IPS-20b (cell line): ENCODE measurements around the gene PPP1R13L.
"Not testable (repeated sequence)": the region's sequence is repeated elsewhere in the genome, so short reads cannot be mapped to it uniquely, and the experiment has no call there.

Experiments used
- H3K27ac ChIP-seq: one replicate; pipeline ENCODE4 v1.5.1; 2013; ENCODE audit warnings: low read length
- H3K27me3 ChIP-seq: 2 replicates; pipeline ENCODE4 v1.6.1; 2013; ENCODE audit warnings: mild to moderate bottlenecking, low read length, inconsistent platforms; ENCODE audit not compliant: insufficient read depth
- H3K36me3 ChIP-seq: 2 replicates; pipeline ENCODE4 v1.6.1; 2013; ENCODE audit warnings: low read depth, mild to moderate bottlenecking, inconsistent platforms, low read length, moderate library complexity; ENCODE audit not compliant: insufficient read depth
- H3K4me1 ChIP-seq: 2 replicates; pipeline ENCODE4 v1.6.1; 2013; ENCODE audit warnings: mild to moderate bottlenecking, control low read depth, inconsistent platforms, low read length, moderate library complexity; ENCODE audit not compliant: insufficient read depth
- H3K4me3 ChIP-seq: 2 replicates; pipeline ENCODE4 v1.5.1; 2013; ENCODE audit warnings: mild to moderate bottlenecking, low read length, inconsistent platforms
- H3K9ac ChIP-seq: 2 replicates; pipeline ENCODE4 v1.6.1; 2013; ENCODE audit warnings: low read depth, mild to moderate bottlenecking, inconsistent platforms, low read length, moderate library complexity
- H3K9me3 ChIP-seq: 2 replicates; pipeline ENCODE4 v1.6.1; 2013; ENCODE audit warnings: mild to moderate bottlenecking, low read depth, low read length, inconsistent platforms; ENCODE audit not compliant: insufficient read depth

PPP1R13L gene

DNA sequence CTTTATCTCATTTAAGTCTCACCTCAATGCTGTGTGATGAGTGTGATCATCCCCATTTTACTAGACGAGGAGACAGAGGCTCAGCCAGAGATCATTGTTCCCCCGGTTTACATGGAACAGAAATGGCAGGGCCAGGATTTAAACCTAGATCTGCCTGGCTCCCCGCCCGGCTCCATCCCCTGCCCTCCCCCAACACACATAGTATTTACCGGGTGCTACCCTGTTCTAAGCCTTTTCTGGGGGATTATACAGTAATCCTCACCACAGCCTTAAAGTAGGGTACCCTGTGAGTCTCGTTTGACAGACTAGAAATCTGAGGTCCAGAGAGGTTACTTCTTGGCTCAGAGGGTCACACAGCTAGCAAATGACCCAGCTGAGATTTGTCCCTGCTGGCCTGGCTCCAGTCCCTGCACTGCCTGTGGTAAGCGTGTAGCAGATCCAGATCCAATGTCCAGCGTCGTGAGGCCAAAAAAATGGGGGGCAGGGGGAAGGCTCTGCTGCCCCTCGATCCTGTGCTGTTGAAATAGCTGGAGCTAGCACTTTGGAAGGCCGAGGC lies 68.1 kb downstream of the PPP1R13L start:
- Histone ChIP-seq H3K4me3 (no peak overlapping the region), H3K4me1 (no peaks in the 10 kb centered on the region), H3K36me3 (no peaks in the 10 kb centered on the region), H3K9ac (no peak overlapping the region), H3K27ac (no peak overlapping the region), H3K27me3 (peaks cover 24% of the 10 kb centered on the region), H3K9me3 (no peaks in the 10 kb centered on the region)

DNA sequence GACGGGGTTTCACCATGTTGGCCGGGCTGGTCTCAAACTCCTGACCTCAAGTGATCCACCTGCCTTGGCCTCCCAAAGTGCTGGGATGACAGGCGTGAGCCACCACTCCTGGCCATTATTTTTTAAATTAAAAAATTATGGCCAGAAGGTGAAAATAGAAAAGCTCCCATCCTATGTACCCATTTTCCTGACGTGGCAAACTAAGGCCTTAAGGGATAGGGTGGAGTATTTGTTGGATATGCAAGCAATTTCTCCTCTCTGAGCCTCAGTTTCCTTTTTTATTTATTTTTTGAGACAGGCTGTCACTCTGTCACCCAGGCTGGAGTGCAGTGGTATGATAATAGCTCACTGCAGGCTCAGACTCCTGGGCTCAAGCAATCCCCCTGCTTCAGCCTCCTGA lies 70.0 kb downstream of the PPP1R13L start:
- H3K36me3 ChIP-seq, H3K27me3 ChIP-seq, H3K4me1 ChIP-seq, H3K4me3 ChIP-seq, H3K9ac ChIP-seq, H3K27ac ChIP-seq, H3K9me3 ChIP-seq: not testable (repeated sequence)

DNA sequence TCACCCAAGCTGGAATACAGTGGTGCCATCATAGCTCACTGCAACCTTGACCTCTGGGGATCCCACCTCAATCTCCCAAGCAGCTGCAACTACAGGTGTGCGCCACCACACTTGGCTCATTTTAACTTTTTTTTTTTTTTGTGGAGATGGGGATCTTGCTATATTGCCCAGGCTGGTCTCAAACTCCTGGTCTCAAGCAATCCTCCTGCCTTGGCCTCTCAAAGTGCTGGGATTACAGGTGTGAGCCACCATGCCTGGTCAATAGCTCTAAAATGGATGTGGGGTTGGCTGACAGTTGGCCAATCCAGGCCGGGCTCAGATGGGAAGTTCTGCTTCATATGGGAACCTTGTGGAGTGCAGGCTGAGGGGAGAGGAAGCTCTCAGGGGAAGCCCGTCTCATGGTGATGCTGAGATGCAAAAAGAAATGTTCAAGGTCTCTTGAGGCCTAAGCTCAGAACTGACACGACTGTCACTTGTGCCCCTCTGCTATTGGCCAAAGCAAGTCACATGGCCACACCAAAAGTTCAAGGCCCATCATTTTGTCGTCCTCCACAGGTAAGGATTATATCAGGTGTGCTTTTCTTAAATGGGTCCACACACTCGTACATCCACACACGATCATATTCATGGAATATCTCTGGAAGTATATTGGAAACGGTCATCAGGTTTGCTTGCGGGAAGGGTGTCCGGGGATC lies 71.1 kb downstream of the PPP1R13L start:
- no peak overlapping the region for H3K9ac ChIP-seq
- no peaks in the 10 kb centered on the region for H3K36me3 ChIP-seq
- no peaks in the 10 kb centered on the region; the same call in 1 of the 2 replicates for H3K27me3 ChIP-seq
- no peak overlapping the region for H3K4me3 ChIP-seq
- H3K27ac ChIP-seq, result no peak overlapping the region
- no peaks in the 10 kb centered on the region for H3K9me3 ChIP-seq
- no peaks in the 10 kb centered on the region for H3K4me1 ChIP-seq

DNA sequence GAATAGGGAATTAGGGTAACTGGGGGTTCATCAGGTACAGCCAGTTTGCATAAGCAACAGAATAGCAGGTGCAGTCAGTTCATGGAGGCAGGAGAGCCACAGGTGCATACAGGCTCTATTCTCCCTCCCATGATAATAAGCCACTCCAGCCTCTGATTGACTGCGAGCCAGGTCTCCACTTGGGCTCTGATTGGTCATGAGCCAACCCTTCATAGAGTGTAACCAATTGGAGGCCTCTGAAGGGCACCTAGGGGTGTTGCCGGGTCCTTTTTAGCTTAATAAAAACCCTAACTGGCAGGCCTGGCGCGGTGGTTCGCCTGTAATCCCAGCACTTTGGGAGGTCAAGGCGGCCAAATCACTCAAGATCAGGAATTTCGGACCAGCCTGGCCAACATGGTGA lies 73.5 kb downstream of the PPP1R13L start:
- H3K4me3 ChIP-seq, result no peak overlapping the region
- H3K9ac ChIP-seq, result no peak overlapping the region
- no peaks in the 10 kb centered on the region for H3K36me3 ChIP-seq
- no peak overlapping the region for H3K27ac ChIP-seq
- no peaks in the 10 kb centered on the region for H3K9me3 ChIP-seq
- H3K27me3 ChIP-seq, result no peaks in the 10 kb centered on the region
- no peaks in the 10 kb centered on the region for H3K4me1 ChIP-seq
